Brain microvascular endothelial cell (primary cell): ENCODE results near the gene RNF169.

Experiments used
- DNase-seq: peaks from one replicate; pipeline ENCODE4 v3.0.0-alpha.2; 2020
- H3K27ac ChIP-seq: fragments of 250-450 bp; sonication (Bioruptor Pico); 2 replicates; pipeline ENCODE4 v1.5.1; 2020; ENCODE audit warnings: mild to moderate bottlenecking, moderate library complexity
- H3K27me3 ChIP-seq: fragments of 250-450 bp; sonication (Bioruptor Pico); replicated peaks from 2 replicates; pipeline ENCODE4 v1.5.1; 2020; ENCODE audit warnings: mild to moderate bottlenecking
- H3K36me3 ChIP-seq: fragments of 250-450 bp; sonication (Bioruptor Pico); replicated peaks from 2 replicates; pipeline ENCODE4 v1.5.1; 2020; ENCODE audit warnings: mild to moderate bottlenecking
- H3K4me3 ChIP-seq: 2 replicates; pipeline ENCODE4 v1.5.1; 2011; ENCODE audit warnings: low read depth, mild to moderate bottlenecking, control low read depth, low read length, moderate library complexity
- in situ Hi-C: cut with HindIII; loops from 2 replicates; pipeline ENCODE4 v1.10.0; 2017; ENCODE audit warnings: low sequenced_read_pairs, low pct_ligation_motif_present
- TF ChIP-seq, protein P1 (sequence below): IDR thresholded peaks from 2 replicates; pipeline ENCODE4 v1.5.1; 2011; ENCODE audit warnings: low read depth, mild to moderate bottlenecking, moderate library complexity, low read length, control low read depth, inconsistent platforms; ENCODE audit errors: missing control alignments

The RNF169 gene

DNA sequence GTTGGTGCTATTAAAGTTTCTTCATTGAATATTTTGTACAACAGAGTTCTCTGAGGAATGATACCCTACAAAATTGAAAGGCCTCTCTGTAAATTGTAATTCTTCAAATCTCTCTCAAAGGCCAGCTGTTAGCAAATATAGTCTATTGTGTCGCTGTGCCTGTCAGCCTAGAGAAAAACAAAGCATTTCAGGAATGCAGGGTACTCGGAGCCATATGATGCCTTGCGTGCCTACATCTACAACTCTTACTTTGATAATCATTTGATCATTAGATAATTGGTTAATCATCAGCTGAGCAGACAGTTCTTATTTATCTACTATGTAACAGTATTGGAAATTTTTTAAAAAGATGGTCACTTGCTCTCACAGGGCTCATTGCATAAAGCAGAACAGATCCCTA lies 67.3 kb downstream of the RNF169 start:
- no peaks in the 10 kb centered on the region for H3K36me3 ChIP-seq
- no peak overlapping the region for H3K4me3 ChIP-seq
- H3K27me3 ChIP-seq, result no peaks in the 10 kb centered on the region
- TF ChIP-seq, protein P1, sequence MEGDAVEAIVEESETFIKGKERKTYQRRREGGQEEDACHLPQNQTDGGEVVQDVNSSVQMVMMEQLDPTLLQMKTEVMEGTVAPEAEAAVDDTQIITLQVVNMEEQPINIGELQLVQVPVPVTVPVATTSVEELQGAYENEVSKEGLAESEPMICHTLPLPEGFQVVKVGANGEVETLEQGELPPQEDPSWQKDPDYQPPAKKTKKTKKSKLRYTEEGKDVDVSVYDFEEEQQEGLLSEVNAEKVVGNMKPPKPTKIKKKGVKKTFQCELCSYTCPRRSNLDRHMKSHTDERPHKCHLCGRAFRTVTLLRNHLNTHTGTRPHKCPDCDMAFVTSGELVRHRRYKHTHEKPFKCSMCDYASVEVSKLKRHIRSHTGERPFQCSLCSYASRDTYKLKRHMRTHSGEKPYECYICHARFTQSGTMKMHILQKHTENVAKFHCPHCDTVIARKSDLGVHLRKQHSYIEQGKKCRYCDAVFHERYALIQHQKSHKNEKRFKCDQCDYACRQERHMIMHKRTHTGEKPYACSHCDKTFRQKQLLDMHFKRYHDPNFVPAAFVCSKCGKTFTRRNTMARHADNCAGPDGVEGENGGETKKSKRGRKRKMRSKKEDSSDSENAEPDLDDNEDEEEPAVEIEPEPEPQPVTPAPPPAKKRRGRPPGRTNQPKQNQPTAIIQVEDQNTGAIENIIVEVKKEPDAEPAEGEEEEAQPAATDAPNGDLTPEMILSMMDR, result no peak
- DNase-seq, result no peak
- no peak overlapping the region for H3K27ac ChIP-seq
- in situ Hi-C loops, result no loop called here

DNA sequence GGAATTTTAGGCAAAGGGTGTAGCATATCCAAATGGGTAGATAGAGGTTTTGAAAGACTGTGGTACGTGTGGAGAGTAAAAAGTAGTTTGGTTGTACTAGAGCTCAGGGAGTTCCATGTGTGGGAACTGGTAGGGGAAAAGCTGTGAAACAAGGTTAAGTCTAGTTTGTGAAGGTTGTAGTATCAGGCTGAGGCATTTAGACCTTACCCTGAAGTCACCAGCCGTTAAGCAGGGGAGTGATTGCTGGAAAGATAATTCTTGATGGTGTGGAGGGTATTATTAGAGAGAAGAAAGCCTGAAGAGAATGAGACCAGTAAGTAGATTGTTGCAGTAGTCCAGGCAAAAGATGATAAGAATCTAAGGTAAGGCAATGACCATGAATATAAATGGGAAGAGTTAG lies 68.0 kb downstream of the RNF169 start:
- Histone ChIP-seq H3K27ac (no peak overlapping the region), H3K4me3 (no peak overlapping the region), H3K27me3 (no peaks in the 10 kb centered on the region), H3K36me3 (no peaks in the 10 kb centered on the region)
- TF ChIP-seq, protein P1, result no peak
- DNase-seq, result no peak
- in situ Hi-C loops, result no loop called here

DNA sequence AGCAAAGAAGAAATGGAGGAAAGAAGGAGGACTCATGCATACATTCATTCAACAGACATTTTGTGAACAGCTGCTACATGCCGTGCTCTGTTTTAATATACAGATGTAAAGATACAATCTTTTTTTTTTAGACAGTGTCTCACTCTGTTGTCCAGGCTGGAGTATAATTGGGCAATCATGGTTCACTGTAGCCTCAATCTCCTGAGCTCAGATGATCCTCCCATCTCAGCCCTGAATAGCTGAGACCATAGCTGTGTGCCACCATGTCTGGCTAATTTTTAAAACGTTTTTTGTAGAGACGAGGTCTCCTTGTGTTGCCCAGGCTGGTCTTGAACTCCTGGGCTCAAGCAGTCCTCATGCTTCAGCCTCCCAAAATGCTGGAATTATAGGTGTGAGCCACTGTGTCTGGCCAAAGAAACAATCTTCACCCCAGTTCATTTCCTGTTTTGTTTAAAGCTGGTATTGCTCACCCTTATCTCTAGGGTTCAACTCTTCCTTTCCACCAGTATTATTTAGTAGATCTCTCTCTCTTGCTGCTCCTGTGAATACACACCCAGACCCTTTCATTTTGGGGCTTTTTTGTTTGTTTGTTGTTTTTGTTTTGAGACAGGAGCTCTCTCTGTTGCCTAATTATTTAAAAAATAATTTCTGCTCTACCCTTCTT lies 69.8 kb downstream of the RNF169 start:
- no peak for DNase-seq
- in situ Hi-C loops, result no loop called here
- no peak overlapping the region for H3K4me3 ChIP-seq
- TF ChIP-seq, protein P1, result no peak
- H3K27ac ChIP-seq, result no peak overlapping the region
- H3K27me3 ChIP-seq, result no peaks in the 10 kb centered on the region
- H3K36me3 ChIP-seq, result no peaks in the 10 kb centered on the region

DNA sequence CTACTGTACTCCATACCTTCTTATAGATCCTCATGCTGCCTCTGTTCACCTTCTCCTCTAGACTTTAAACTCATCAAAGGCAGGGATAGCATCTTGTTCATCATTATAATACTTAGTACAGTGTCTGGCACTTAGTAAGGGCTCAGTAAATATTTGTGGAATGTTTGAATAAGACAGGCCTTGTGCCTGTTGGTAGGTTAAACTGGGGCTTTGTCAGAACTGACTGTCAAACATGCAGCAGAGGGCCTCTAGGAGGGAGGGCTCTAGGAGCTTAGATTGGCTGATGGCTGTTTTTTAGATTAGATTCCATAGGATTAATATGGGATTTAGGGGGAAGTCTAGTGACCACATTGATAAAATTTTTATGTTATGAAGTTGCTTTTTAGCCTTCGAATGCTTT lies 70.8 kb downstream of the RNF169 start:
- in situ Hi-C loops, result no loop called here
- Histone ChIP-seq H3K4me3 (no peak overlapping the region), H3K36me3 (no peaks in the 10 kb centered on the region), H3K27me3 (no peaks in the 10 kb centered on the region), H3K27ac (peak overlapping the region; percentile 88)
- TF ChIP-seq, protein P1, result no peak
- DNase-seq, result peak; percentile 40

DNA sequence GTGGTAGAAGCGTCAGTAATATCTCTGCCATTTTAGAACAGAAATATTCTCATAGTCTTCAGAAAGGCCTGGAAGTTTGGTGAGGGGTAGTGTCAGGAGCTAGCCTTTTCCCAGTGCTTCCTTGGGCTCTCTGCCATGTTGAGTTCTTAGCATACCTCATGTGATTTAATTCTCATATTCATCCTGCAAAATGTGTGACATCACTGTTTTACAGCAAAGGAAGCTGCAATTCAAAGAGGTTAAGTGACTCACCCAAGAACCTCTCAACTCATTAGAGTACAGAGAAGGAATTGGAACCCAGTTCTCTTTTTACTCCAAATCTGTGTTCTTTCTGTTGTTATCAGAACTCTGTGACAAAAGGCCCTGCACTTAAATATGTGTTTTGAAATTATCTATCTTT lies 72.1 kb downstream of the RNF169 start:
- peak overlapping the region; percentile 88 for H3K27ac ChIP-seq
- in situ Hi-C loops, result no loop called here
- H3K36me3 ChIP-seq, result no peaks in the 10 kb centered on the region
- TF ChIP-seq, protein P1, result no peak
- no peak overlapping the region for H3K4me3 ChIP-seq
- H3K27me3 ChIP-seq, result no peaks in the 10 kb centered on the region
- peak; percentile 90 for DNase-seq

DNA sequence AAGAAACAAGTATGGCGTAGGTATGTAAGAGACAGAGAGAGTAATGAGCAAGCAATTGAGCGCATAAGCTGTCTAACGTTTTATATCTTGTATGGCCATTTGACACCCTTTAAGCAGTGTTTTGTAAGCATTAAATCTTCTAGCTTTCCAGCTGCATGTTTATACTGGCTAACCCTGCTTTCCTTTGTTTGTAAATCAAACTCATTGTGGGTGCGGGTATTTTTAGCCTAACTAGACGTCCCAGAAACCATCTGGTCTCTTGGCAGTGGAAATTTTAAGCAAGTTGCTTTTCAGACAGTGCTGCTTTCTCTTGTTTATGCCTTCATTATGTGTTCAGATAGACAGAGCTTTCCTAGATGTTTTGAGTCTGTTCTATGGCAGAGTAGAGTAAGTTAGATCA lies 73.5 kb downstream of the RNF169 start:
- Histone ChIP-seq H3K27ac (peak overlapping the region; percentile 64), H3K27me3 (no peaks in the 10 kb centered on the region), H3K36me3 (no peaks in the 10 kb centered on the region), H3K4me3 (no peak overlapping the region)
- TF ChIP-seq, protein P1, result no peak
- DNase-seq, result peak; percentile 46
- in situ Hi-C loops, result no loop called here
